H9 (cell line): ENCODE results near the gene HPS3. TPM values are rescaled to one million over a fixed set of nuclear protein-coding genes. Genes with fewer than 3 reads are reported as not detected.

Experiments used
- DNase-seq: peaks from one replicate; pipeline ENCODE4 v3.0.0-alpha.2; 2017
- H2AFZ ChIP-seq: one replicate; pipeline ENCODE4 v1.6.1; 2013; ENCODE audit warnings: mild to moderate bottlenecking, low read length, control low read depth, moderate library complexity
- H2AK5ac ChIP-seq: 2 replicates; pipeline ENCODE4 v1.6.1; 2013; ENCODE audit warnings: low read length, control low read depth, mixed read lengths; ENCODE audit not compliant: insufficient read length
- H2BK120ac ChIP-seq: one replicate; pipeline ENCODE4 v1.6.1; 2013; ENCODE audit warnings: low read depth, mild to moderate bottlenecking, low read length, control low read depth, inconsistent platforms; ENCODE audit not compliant: poor library complexity, severe bottlenecking
- H2BK12ac ChIP-seq: 2 replicates; pipeline ENCODE4 v1.6.1; 2013; ENCODE audit warnings: low read length, control low read depth, mixed read lengths, low read depth; ENCODE audit not compliant: insufficient read length
- H2BK15ac ChIP-seq: 2 replicates; pipeline ENCODE4 v1.6.1; 2013; ENCODE audit warnings: low read depth, low read length, control low read depth
- H2BK20ac ChIP-seq: one replicate; pipeline ENCODE4 v1.6.1; 2013; ENCODE audit warnings: low read depth, mild to moderate bottlenecking, low read length, control low read depth, inconsistent platforms; ENCODE audit not compliant: poor library complexity, severe bottlenecking
- H2BK5ac ChIP-seq: 2 replicates; pipeline ENCODE4 v1.6.1; 2013; ENCODE audit warnings: low read length, control low read depth, mixed read lengths; ENCODE audit not compliant: insufficient read length
- H3K14ac ChIP-seq: 2 replicates; pipeline ENCODE4 v1.6.1; 2013; ENCODE audit warnings: low read length, control low read depth; ENCODE audit not compliant: insufficient read depth
- H3K18ac ChIP-seq: 2 replicates; pipeline ENCODE4 v1.6.1; 2013; ENCODE audit warnings: low read depth, mild to moderate bottlenecking, mixed read lengths, low read length, control low read depth; ENCODE audit not compliant: insufficient read length
- H3K23ac ChIP-seq: 2 replicates; pipeline ENCODE4 v1.6.1; 2013; ENCODE audit warnings: low read length, control low read depth, mixed read lengths, low read depth; ENCODE audit not compliant: insufficient read length
- H3K23me2 ChIP-seq: 2 replicates; pipeline ENCODE4 v1.6.1; 2013; ENCODE audit warnings: low read depth, mild to moderate bottlenecking, mixed read lengths, low read length, control low read depth; ENCODE audit not compliant: insufficient read length, poor library complexity, severe bottlenecking
- H3K27ac ChIP-seq: 2 replicates; pipeline ENCODE4 v1.5.1; 2013; ENCODE audit warnings: low read length, control low read depth, mixed read lengths, low read depth; ENCODE audit not compliant: insufficient read length
- H3K27me3 ChIP-seq: 2 replicates; pipeline ENCODE4 v1.6.1; 2013; ENCODE audit warnings: low read length, control low read depth, inconsistent platforms; ENCODE audit not compliant: insufficient read depth
- H3K4ac ChIP-seq: 2 replicates; pipeline ENCODE4 v1.6.1; 2013; ENCODE audit warnings: low read depth, mild to moderate bottlenecking, control low read depth, inconsistent platforms, low read length, moderate library complexity
- H3K4me1 ChIP-seq: 2 replicates; pipeline ENCODE4 v1.6.1; 2013; ENCODE audit warnings: low read length, control low read depth, inconsistent platforms; ENCODE audit not compliant: insufficient read depth
- H3K4me2 ChIP-seq: 2 replicates; pipeline ENCODE4 v1.6.1; 2013; ENCODE audit warnings: low read length, control low read depth, mixed read lengths; ENCODE audit not compliant: insufficient read length, insufficient read depth
- H3K56ac ChIP-seq: 2 replicates; pipeline ENCODE4 v1.6.1; 2013; ENCODE audit warnings: low read depth, mild to moderate bottlenecking, mixed read lengths, low read length, control low read depth; ENCODE audit not compliant: insufficient read length
- H3K79me1 ChIP-seq: 2 replicates; pipeline ENCODE4 v1.6.1; 2013; ENCODE audit warnings: low read depth, mild to moderate bottlenecking, moderate library complexity, low read length, control low read depth, inconsistent platforms; ENCODE audit not compliant: insufficient read depth, poor library complexity, severe bottlenecking
- H3K79me2 ChIP-seq: 2 replicates; pipeline ENCODE4 v1.6.1; 2013; ENCODE audit warnings: low read length, control low read depth, inconsistent platforms; ENCODE audit not compliant: insufficient read depth
- H3K9ac ChIP-seq: 2 replicates; pipeline ENCODE4 v1.6.1; 2013; ENCODE audit warnings: low read length, control low read depth, mixed read lengths; ENCODE audit not compliant: insufficient read length; ENCODE audit errors: extremely low read depth
- H3K9me3 ChIP-seq: one replicate; pipeline ENCODE4 v1.6.1; 2013; ENCODE audit warnings: low read depth, low read length, inconsistent platforms; ENCODE audit not compliant: control insufficient read depth
- H3T11ph ChIP-seq: one replicate; pipeline ENCODE4 v1.6.1; 2013; ENCODE audit warnings: mild to moderate bottlenecking, low read length, control low read depth, inconsistent platforms
- H4K20me1 ChIP-seq: one replicate; pipeline ENCODE4 v1.6.1; 2013; ENCODE audit not compliant: control insufficient read depth, insufficient read length, insufficient read depth
- H4K5ac ChIP-seq: 2 replicates; pipeline ENCODE4 v1.6.1; 2013; ENCODE audit warnings: low read depth, mild to moderate bottlenecking, mixed read lengths, low read length, control low read depth; ENCODE audit not compliant: insufficient read length
- H4K8ac ChIP-seq: replicated peaks from 2 replicates; pipeline ENCODE4 v1.6.1; 2013; ENCODE audit warnings: low read length, control low read depth, mixed read lengths, low read depth; ENCODE audit not compliant: insufficient read length
- H4K91ac ChIP-seq: 2 replicates; pipeline ENCODE4 v1.6.1; 2013; ENCODE audit warnings: low read depth, mild to moderate bottlenecking, moderate library complexity, mixed read lengths, low read length, control low read depth; ENCODE audit not compliant: insufficient read length
- H3K27ac Mint-ChIP-seq, 3 experiments: 2 replicates in 2 of 3; 3 replicates in 1 of 3; pipeline ENCODE4 v1.8.0; 2020 to 2021; ENCODE audit warnings: mixed read lengths in 3 of 3, mild to moderate bottlenecking in 1 of 3, moderate library complexity in 1 of 3
- H3K27me3 Mint-ChIP-seq: 2 replicates; pipeline ENCODE4 v1.8.0; 2021; ENCODE audit warnings: low read depth, mild to moderate bottlenecking, moderate library complexity, mixed read lengths
- H3K36me3 Mint-ChIP-seq, 3 experiments: 2 replicates in 2 of 3; 3 replicates in 1 of 3; pipeline ENCODE4 v1.8.0; 2020 to 2021; ENCODE audit warnings: low read depth in 3 of 3, mixed read lengths in 3 of 3; ENCODE audit not compliant: insufficient read depth in 1 of 3
- H3K4me1 Mint-ChIP-seq, 2 experiments: 2 replicates each; pipeline ENCODE4 v1.8.0; 2020; ENCODE audit warnings: mixed read lengths in 2 of 2
- H3K4me3 Mint-ChIP-seq, 2 experiments: 2 replicates in 1 of 2; 3 replicates in 1 of 2; pipeline ENCODE4 v1.8.0; 2020 to 2021; ENCODE audit warnings: mild to moderate bottlenecking in 2 of 2, mixed read lengths in 2 of 2, moderate library complexity in 1 of 2
- H3K9me3 Mint-ChIP-seq, 2 experiments: 2 replicates in 1 of 2; 3 replicates in 1 of 2; pipeline ENCODE4 v1.8.0; 2020; ENCODE audit warnings: mild to moderate bottlenecking in 2 of 2, mixed read lengths in 2 of 2, moderate library complexity in 1 of 2
- CTCF ChIP-seq: fragments of 200-600 bp; sonication (generic); conservative IDR thresholded peaks from 3 replicates; pipeline ENCODE4 v1.8.0; 2021; ENCODE audit warnings: antibody characterized with exemption, mild to moderate bottlenecking
- WGBS: extraction: QIAGEN DNeasy Blood & Tissue Kit; methylation state at CpG from one replicate; pipeline ENCODE4 v1.1.7; 2013; ENCODE audit warnings: missing lambda C conversion rate, low lambda C conversion rate, mixed read lengths; ENCODE audit not compliant: insufficient read length; ENCODE audit errors: extremely low coverage; 5-methylcytosine and 5-hydroxymethylcytosine counted together
- total RNA-seq: library from RNA; stranded (reverse); gene quantifications from 2 replicates; pipeline ENCODE4 v1.2.1, GENCODE V29; 2021

HPS3 gene
- total RNA-seq, 1 experiment from 2014 or later = 46.5 TPM

DNA sequence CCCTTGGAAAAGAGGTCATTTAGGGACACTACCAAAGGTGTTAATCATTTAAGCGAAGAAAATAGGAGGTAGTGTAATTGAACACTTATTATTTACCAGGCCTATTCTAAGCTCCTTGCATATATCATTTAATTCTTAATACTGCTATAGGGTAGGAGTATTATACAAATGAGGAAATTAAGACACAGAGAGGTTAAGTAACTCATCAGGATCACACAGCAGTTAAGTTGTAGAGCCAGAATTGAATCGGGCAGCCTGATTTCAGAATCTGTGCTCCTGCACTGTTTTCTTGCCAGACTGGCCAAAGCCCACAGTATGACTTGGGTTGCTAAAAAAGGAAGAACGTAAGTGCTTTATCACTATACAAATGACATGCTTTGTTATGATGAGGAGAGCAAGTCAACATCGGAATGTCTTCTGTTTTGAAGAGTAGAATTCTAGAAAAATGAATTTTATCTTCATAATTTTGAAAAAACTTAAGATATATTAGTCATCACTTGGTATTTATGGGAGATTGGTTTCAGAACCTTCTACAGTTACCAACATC lies 31.4 kb downstream of the HPS3 start:
- H4K20me1 ChIP-seq = no peaks in the 10 kb centered on the region

More for the DNA sequence above, 31.4 kb downstream of the HPS3 start:
- Histone ChIP-seq H3K18ac (no peak overlapping the region), H2AK5ac (no peak overlapping the region), H3K4me2 (no peak overlapping the region), H3K9ac (no peak overlapping the region), H3K9me3 (no peaks in the 10 kb centered on the region), H3T11ph (no peak overlapping the region), H3K27ac (no peak overlapping the region), H2AFZ (no peak overlapping the region), H3K23me2 (no peaks in the 10 kb centered on the region), H3K23ac (no peak overlapping the region), H3K79me1 (no peaks in the 10 kb centered on the region), H3K27me3 (no peaks in the 10 kb centered on the region), H2BK12ac (no peak overlapping the region), H3K4me1 (0 out of 2 replicates have a peak, but pooled peaks cover 2% of the 10 kb centered on the region), H4K5ac (no peak overlapping the region), H2BK20ac (no peak overlapping the region), H3K14ac (no peak overlapping the region), H2BK15ac (no peak overlapping the region), H2BK5ac (no peak overlapping the region), H3K4ac (no peak overlapping the region), H4K91ac (no peak overlapping the region), H3K56ac (no peak overlapping the region), H4K8ac (no peak overlapping the region), H3K79me2 (no peaks in the 10 kb centered on the region), H2BK120ac (no peak overlapping the region)
- H3K9me3 Mint-ChIP-seq = no peaks in the 10 kb centered on the region
- no peak for TF ChIP-seq CTCF
- no peaks in the 10 kb centered on the region for H3K4me1 Mint-ChIP-seq
- H3K27ac Mint-ChIP-seq = no peak overlapping the region; a peak in 1 of 7 replicates
- no CpG with 5 or more reads among the region's 4 CpGs for WGBS
- peaks cover 14 to 75% (median 73%) of the 10 kb centered on the region in 3 experiments; a peak in 6 of 7 replicates for H3K36me3 Mint-ChIP-seq
- no peak overlapping the region for H3K4me3 Mint-ChIP-seq
- DNase-seq = no peak
- no peaks in the 10 kb centered on the region for H3K27me3 Mint-ChIP-seq
